MM.1S (cell line): Measurements from ENCODE around the gene PLBD2.
"Not testable (repeated sequence)": the region's sequence is repeated elsewhere in the genome, so short reads cannot be mapped to it uniquely, and the experiment has no call there.

Experiments used
- DNase-seq: peaks from one replicate; pipeline ENCODE4 v3.0.0-alpha.2; 2015
- H2AFZ ChIP-seq: fragments of 300-600 bp; sonication (generic); 2 replicates; pipeline ENCODE4 v1.6.0; 2016; ENCODE audit warnings: antibody characterized with exemption, low read length
- H3F3A ChIP-seq: fragments of 300-600 bp; sonication (generic); 2 replicates; pipeline ENCODE4 v1.6.1; 2016; ENCODE audit warnings: mild to moderate bottlenecking, antibody characterized with exemption, low read length, moderate library complexity, mixed read lengths; ENCODE audit not compliant: insufficient read depth
- H3K27ac ChIP-seq: fragments of 300-600 bp; sonication (generic); 2 replicates; pipeline ENCODE4 v1.5.1; 2016; ENCODE audit warnings: mild to moderate bottlenecking, low read length
- H3K27me3 ChIP-seq: fragments of 300-600 bp; sonication (generic); replicated peaks from 2 replicates; pipeline ENCODE4 v1.6.0; 2016; ENCODE audit warnings: low read length; ENCODE audit not compliant: insufficient read depth
- H3K36me3 ChIP-seq: fragments of 300-600 bp; sonication (generic); replicated peaks from 2 replicates; pipeline ENCODE4 v1.6.1; 2016; ENCODE audit warnings: mild to moderate bottlenecking, low read length, mixed read lengths; ENCODE audit not compliant: insufficient read depth
- H3K4me1 ChIP-seq: fragments of 300-600 bp; sonication (generic); 2 replicates; pipeline ENCODE4 v1.6.1; 2016; ENCODE audit warnings: low read length, mixed read lengths
- H3K4me2 ChIP-seq: fragments of 300-600 bp; sonication (generic); 2 replicates; pipeline ENCODE4 v1.6.0; 2016; ENCODE audit warnings: low read depth, low read length
- H3K4me3 ChIP-seq: fragments of 300-600 bp; sonication (generic); 2 replicates; pipeline ENCODE4 v1.5.1; 2016; ENCODE audit warnings: low read length, mixed read lengths
- H3K79me2 ChIP-seq: fragments of 300-600 bp; sonication (generic); 2 replicates; pipeline ENCODE4 v1.6.1; 2016; ENCODE audit warnings: mixed run types, low read length, mixed read lengths
- H3K9ac ChIP-seq: fragments of 300-600 bp; sonication (generic); 2 replicates; pipeline ENCODE4 v1.6.1; 2016; ENCODE audit warnings: low read length, mixed read lengths
- H3K9me2 ChIP-seq: fragments of 300-600 bp; sonication (generic); replicated peaks from 2 replicates; pipeline ENCODE4 v1.6.1; 2016; ENCODE audit warnings: mild to moderate bottlenecking, low read length, mixed read lengths; ENCODE audit not compliant: insufficient read depth
- H3K9me3 ChIP-seq: fragments of 300-600 bp; sonication (generic); replicated peaks from 2 replicates; pipeline ENCODE4 v1.6.1; 2016; ENCODE audit warnings: mild to moderate bottlenecking, low read length, mixed read lengths; ENCODE audit not compliant: insufficient read depth
- H4K20me1 ChIP-seq: fragments of 300-600 bp; sonication (generic); 2 replicates; pipeline ENCODE4 v1.6.1; 2016; ENCODE audit warnings: mild to moderate bottlenecking, low read length, moderate library complexity, mixed read lengths; ENCODE audit not compliant: insufficient read depth
- CTCF ChIP-seq: fragments of 300-600 bp; sonication (generic); IDR thresholded peaks from 2 replicates; pipeline ENCODE4 v1.5.1; 2016; ENCODE audit warnings: antibody characterized with exemption, low read length, mixed read lengths
- EZH2 ChIP-seq: fragments of 300-600 bp; sonication (generic); optimal IDR thresholded peaks from 2 replicates; pipeline ENCODE3; 2017; ENCODE audit warnings: low read depth, mild to moderate bottlenecking, antibody characterized with exemption, low read length, mixed read lengths
- EZH2phosphoT487 ChIP-seq: fragments of 300-600 bp; sonication (generic); IDR thresholded peaks from 2 replicates; pipeline ENCODE4 v1.6.1; 2018; ENCODE audit warnings: antibody characterized with exemption, low read length

Gene PLBD2

DNA sequence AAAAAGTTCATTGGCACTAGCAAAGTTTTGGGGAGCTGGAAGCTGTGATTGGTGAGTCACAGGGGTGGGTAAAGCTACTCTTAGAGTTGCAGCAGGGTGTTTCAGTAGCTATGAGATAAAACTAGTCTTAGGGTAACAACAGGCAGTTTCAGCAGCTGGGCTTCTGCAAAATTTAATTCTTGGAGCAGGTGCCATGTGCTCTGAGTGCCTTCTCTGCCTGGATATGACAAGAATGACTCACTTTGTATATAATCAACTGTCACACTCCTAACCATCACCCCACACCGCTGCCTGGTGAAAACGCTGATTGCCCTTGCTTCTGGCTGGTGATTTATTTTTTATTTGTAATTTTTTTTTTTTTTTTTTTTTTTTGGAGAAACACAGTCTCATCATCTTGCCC is 10.5 kb upstream of the PLBD2 start:
- Histone ChIP-seq H3K79me2 (no peaks in the 10 kb centered on the region), H3K27me3 (no peaks in the 10 kb centered on the region), H3F3A (no peaks in the 10 kb centered on the region), H3K9me3 (no peaks in the 10 kb centered on the region), H4K20me1 (no peaks in the 10 kb centered on the region), H3K4me1 (no peaks in the 10 kb centered on the region), H3K27ac (no peak overlapping the region), H3K36me3 (no peaks in the 10 kb centered on the region), H3K9me2 (no peaks in the 10 kb centered on the region), H3K4me3 (no peak overlapping the region), H3K4me2 (no peak overlapping the region), H2AFZ (no peak overlapping the region), H3K9ac (no peak overlapping the region)
- TF ChIP-seq EZH2phosphoT487 (no peak), CTCF (no peak), EZH2 (no peak)
- no peak for DNase-seq

DNA sequence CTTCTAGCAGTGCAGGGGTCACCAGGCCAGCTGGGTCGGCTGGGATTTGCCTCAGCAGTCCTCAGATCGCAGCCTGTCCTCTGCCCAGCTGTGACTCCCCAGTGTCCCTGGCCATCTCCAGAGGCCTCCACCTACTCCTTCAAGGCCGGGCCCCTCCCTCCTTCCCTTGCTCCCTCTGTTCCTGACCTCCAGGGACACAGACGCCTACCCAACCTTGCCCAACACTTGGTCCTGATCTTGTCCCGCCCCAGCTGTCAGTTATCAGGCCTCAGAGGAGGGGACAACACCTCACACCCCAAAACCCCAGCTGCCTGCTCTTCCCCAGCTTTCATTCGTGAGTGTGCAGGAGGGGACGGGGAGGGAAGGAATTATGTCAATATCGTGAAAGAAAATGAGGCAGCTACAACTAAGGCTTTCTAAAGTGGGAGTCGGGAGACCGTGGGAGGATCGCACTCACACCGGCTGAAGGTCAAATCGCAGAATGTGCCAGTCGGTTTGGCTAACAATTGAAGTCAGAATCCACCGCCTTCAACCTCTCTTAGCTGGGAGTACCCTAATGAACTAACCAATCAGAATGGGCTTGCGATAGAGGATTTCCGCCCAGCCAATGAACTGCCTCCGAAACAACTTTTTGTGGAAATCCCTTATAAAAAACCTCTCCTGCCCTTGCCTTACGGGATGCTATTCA is 9.4 kb upstream of the PLBD2 start:
- no peak overlapping the region for H3K27ac ChIP-seq
- no peaks in the 10 kb centered on the region for H3K4me1 ChIP-seq
- no peak overlapping the region for H2AFZ ChIP-seq
- no peaks in the 10 kb centered on the region for H3F3A ChIP-seq
- H3K9me3 ChIP-seq: no peaks in the 10 kb centered on the region
- no peak for DNase-seq
- TF ChIP-seq EZH2 (no peak), EZH2phosphoT487 (no peak), CTCF (no peak)
- no peaks in the 10 kb centered on the region for H4K20me1 ChIP-seq
- no peaks in the 10 kb centered on the region for H3K9me2 ChIP-seq
- no peaks in the 10 kb centered on the region for H3K27me3 ChIP-seq
- no peaks in the 10 kb centered on the region for H3K79me2 ChIP-seq
- H3K4me2 ChIP-seq: no peak overlapping the region
- no peaks in the 10 kb centered on the region for H3K36me3 ChIP-seq
- no peak overlapping the region for H3K9ac ChIP-seq
- no peak overlapping the region for H3K4me3 ChIP-seq

DNA sequence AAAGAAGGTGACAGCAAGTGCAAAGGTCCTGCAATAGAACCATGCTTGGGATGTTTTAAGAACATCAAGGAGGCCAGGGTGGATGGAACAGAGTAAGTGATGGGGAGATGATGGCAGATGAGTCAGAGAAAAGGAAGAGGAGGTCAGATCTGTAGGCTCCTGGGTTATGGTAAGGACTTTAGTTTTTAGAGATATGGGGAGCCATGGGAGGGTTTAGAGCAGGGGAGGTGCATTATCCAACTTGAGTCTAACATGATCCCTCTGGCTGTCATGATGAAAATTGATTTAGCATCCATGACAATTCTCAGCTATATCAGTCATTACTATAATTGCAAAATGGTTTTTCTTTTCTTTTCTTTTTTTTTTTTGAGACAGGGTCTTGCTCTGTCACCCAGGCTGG is 7.3 kb upstream of the PLBD2 start:
- no peak overlapping the region for H2AFZ ChIP-seq
- no peak overlapping the region for H3K27ac ChIP-seq
- no peaks in the 10 kb centered on the region for H4K20me1 ChIP-seq
- H3K79me2 ChIP-seq: no peaks in the 10 kb centered on the region
- H3F3A ChIP-seq: no peaks in the 10 kb centered on the region
- no peak for DNase-seq
- H3K9me3 ChIP-seq: no peaks in the 10 kb centered on the region
- no peaks in the 10 kb centered on the region for H3K27me3 ChIP-seq
- H3K9ac ChIP-seq: no peak overlapping the region
- H3K4me1 ChIP-seq: no peaks in the 10 kb centered on the region
- H3K36me3 ChIP-seq: no peaks in the 10 kb centered on the region
- H3K9me2 ChIP-seq: no peaks in the 10 kb centered on the region
- no peak for TF ChIP-seq EZH2
- no peak for TF ChIP-seq EZH2phosphoT487
- no peak for TF ChIP-seq CTCF
- no peak overlapping the region for H3K4me2 ChIP-seq
- H3K4me3 ChIP-seq: no peak overlapping the region

DNA sequence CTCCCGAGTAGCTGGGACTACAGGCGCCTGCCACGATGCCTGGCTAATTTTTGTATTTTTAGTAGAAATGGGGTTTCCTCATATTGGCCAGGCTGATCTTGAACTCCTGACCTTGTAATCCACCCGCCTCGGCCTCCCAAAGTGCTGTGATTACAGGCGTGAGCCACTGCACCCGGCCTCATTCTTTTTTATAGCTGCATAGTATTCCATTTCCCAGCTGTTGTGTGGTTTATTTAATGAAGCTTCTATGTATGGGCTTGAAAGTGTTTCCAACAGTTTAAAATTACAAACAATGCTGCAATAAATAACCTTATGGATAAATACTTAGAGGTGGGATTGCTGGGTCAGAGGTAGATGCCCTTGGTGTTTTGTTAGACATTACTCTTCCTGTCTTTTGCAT is 4.2 kb upstream of the PLBD2 start:
- H3K27me3 ChIP-seq: not testable (repeated sequence)

More for the DNA sequence above, 4.2 kb upstream of the PLBD2 start:
- H2AFZ ChIP-seq, DNase-seq, H3K9ac ChIP-seq, H3K36me3 ChIP-seq, H3F3A ChIP-seq, H3K4me2 ChIP-seq, H3K9me2 ChIP-seq, H3K79me2 ChIP-seq, H4K20me1 ChIP-seq, H3K9me3 ChIP-seq, H3K27ac ChIP-seq, H3K4me3 ChIP-seq, H3K4me1 ChIP-seq: not testable (repeated sequence)
